Naive thymus-derived CD8-positive, alpha-beta T cell (primary cell): Measurements from ENCODE around the gene NOC4L. TPM values are rescaled to one million over a fixed set of nuclear protein-coding genes. Genes with fewer than 3 reads are reported as not detected.

Experiments
- ATAC-seq, 2 donors: fragments of 150-1000 bp; cut with Tn5 transposase in 1 of 2; sonication (Bioruptor Pico), chemical (Tn5 transposase) in 1 of 2; 1 replicate in 1 of 2; 2 replicates in 1 of 2; pipeline ENCODE4 v1.10.0; 2021; ENCODE audit warnings: mild to moderate bottlenecking in 2 of 2, moderate library complexity in 2 of 2
- POLR2A ChIA-PET: fragments of 350-600 bp; sonication (Branson Sonifier 250); formaldehyde crosslinking; loops from one replicate; lab custom pipeline; 2021; ENCODE audit warnings: antibody characterized with exemption; lab: Charles Lee
- DNase-seq, 10 donors: peaks; one replicate each; pipeline versions ENCODE4 v3.0.0 to v3.0.0-alpha.2; 2020 to 2022
- H3K27ac Mint-ChIP-seq, 10 donors: one replicate each; pipeline ENCODE4 v1.8.0; 2020 to 2022; ENCODE audit warnings: mild to moderate bottlenecking in 10 of 10, mixed read lengths in 10 of 10, moderate library complexity in 4 of 10, inconsistent platforms in 1 of 10
- H3K27me3 Mint-ChIP-seq, 5 donors: one replicate each; pipeline ENCODE4 v1.8.0; 2021 to 2022; ENCODE audit warnings: mixed read lengths in 5 of 5
- H3K36me3 Mint-ChIP-seq, 3 donors: one replicate each; pipeline ENCODE4 v1.8.0; 2020 to 2022; ENCODE audit warnings: mixed read lengths in 3 of 3, mild to moderate bottlenecking in 2 of 3, inconsistent platforms in 1 of 3
- H3K4me1 Mint-ChIP-seq, 4 donors: one replicate each; pipeline ENCODE4 v1.8.0; 2021 to 2022; ENCODE audit warnings: mixed read lengths in 4 of 4
- H3K4me3 Mint-ChIP-seq, 10 donors: one replicate each; pipeline ENCODE4 v1.8.0; 2020 to 2022; ENCODE audit warnings: mild to moderate bottlenecking in 10 of 10, mixed read lengths in 10 of 10, moderate library complexity in 6 of 10, inconsistent platforms in 1 of 10
- H3K9me3 Mint-ChIP-seq, 9 donors: one replicate each; pipeline ENCODE4 v1.8.0; 2020 to 2022; ENCODE audit warnings: mixed read lengths in 9 of 9, mild to moderate bottlenecking in 3 of 9, inconsistent platforms in 1 of 9, moderate library complexity in 1 of 9
- polyA plus RNA-seq, 3 donors: library from polyadenylated mRNA; unstranded; fragments of 300-500 nt; fragmentation: Illumina TruSeq; gene quantifications; one replicate each; pipeline ENCODE4 v1.2.3, GENCODE V29; 2021
- total RNA-seq, 8 experiments: library from RNA in 2 of 8; stranded (reverse) in 2 of 8; gene quantifications; one replicate each; pipeline ENCODE4 v1.2.3 and lab custom pipeline; 2021 to 2026

Gene NOC4L
- total and polyA plus RNA-seq, 5 experiments from 2014 or later, result 20.0 to 31.2 (median 23.5) TPM

DNA sequence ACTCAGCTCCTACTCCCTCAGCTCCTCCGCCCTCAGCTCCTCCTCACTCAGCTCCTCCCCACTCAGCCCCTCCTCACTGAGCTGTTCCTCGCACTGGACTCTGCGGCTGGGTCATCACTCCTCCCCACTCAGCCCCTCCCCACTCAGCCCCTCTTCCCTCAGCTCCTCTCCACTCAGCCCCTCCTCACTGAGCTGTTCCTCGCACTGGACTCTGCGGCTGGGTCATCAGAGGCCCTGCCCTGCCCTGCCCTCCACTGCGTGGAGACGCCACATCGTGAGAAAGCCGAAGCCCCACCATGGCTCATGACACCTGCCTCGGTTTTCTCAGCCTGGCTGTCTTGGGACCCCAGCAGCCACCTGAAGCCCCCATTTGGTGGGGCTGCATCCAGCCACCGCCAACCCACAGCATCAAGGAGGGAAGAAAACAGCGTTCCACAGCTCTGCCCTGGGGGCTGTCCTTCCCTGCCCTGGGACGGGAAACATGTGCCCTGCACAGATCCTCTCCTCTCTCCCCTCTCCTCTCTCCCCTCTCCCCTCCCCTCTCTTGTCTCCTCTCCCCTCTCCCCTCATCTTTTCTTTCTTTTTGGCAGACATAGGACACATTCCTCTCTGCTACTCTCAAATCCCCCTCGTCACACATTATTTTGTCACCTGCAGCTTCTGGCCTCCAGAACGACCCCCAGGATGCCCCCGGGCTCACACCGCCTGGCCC, 17.7 kb downstream of the NOC4L start:
- Mint-ChIP-seq H3K27ac (peak overlapping the region in 1 of 10 donors; percentile 82), H3K4me1 (peaks cover 8 to 28% (median 18%) of the 10 kb centered on the region in 4 donors), H3K9me3 (peaks cover 0 to 12% (median 0%) of the 10 kb centered on the region in 9 donors), H3K27me3 (peaks cover 0 to 3% (median 2%) of the 10 kb centered on the region in 5 donors), H3K4me3 (peak overlapping the region in 3 of 10 donors; percentile 31 to 69 (median 51)), H3K36me3 (no peaks in the 10 kb centered on the region)
- DNase-seq, result peak in 1 of 10 donors; percentile 41
- ATAC-seq, result peak in 1 of 2 donors; percentile 2
- POLR2A ChIA-PET, result interaction anchor here (1.0 to 5.0 kb wide), 4 partner anchors 12 to 28 kb away, joined by 3 to 26 read pairs (median 4); no protein-coding TSS in a partner anchor

DNA sequence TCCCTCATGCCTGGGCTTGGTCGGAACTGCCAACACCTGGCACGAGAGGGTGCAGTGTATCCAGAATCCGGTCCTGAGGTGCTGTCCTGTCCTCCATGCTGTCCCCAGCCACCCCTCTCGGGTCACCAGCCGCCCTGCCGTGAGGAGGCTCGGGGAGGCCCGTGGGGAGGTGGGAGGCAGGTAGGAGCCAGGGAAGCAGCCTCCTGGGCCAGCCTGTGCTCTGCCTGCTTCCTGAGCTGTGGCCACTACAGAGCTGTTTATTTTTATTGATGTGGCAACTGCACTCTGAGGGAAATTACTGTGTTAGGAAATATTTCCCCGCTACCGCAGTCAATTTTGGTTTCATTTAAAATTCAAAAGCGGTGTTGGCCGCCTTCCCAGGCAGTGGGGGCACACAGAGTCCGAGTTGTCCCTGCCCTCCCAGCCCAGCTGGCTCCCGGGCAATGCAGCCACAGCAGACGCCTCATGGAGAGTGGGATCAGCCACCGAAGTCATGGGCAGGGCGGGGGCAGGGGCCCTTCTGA, 18.3 kb downstream of the NOC4L start:
- Mint-ChIP-seq H3K9me3 (peaks cover 0 to 15% (median 0%) of the 10 kb centered on the region in 9 donors), H3K36me3 (no peaks in the 10 kb centered on the region), H3K27ac (peak overlapping the region in 1 of 10 donors; percentile 82), H3K27me3 (peaks cover 0 to 4% (median 2%) of the 10 kb centered on the region in 5 donors), H3K4me3 (peak overlapping the region in 6 of 10 donors; percentile 13 to 69 (median 37)), H3K4me1 (peaks cover 8 to 31% (median 20%) of the 10 kb centered on the region in 4 donors)
- POLR2A ChIA-PET, result interaction anchor here (1.2 to 5.0 kb wide), 5 partner anchors 12 to 27 kb away, joined by 3 to 26 read pairs (median 5); no protein-coding TSS in a partner anchor
- peak; percentile 79 to 92 for ATAC-seq
- DNase-seq, result peak in 6 of 10 donors; percentile 4 to 60 (median 38)

DNA sequence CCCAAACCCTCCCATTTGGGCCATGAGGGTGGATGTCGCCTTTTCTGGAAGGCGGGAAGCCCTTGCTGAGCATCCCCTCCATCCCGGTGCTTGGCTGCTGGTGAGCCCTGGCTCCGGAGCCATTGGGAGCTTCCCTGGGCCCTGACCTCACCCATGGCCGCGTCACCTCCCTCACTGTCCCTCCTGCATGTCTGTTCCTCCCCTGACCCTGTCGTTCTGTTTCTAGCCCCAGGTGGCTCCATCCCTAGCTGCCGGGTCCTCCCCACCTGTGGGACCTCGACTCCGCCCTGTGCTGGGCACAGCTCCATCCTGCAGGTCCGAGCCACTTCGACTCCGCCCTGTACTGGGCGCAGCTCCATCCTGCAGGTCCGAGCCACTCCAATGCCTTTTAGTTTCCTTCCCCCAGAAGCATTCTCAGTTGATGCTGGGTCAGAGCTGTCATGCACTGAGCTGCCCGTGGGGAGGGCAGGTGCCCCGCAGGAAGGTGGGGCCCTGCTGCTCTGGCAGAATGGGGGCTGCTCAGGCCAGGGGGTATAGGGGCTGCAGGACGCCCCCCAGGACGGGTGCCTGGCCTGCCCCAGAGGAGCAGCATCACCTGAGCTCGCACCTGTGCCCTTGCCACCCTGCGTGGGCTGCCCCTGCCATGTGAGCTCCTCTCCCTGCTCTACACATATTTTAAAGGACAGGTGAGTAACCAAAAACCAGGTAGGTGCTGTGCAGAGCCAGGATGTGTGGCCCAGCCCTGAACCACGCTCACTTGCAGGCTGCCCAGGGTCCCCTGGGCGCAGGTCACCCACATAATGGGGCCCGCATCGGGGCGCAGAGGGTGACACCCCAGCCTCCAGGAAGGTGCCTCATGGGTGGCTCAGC, 19.0 kb downstream of the NOC4L start:
- H3K9me3 Mint-ChIP-seq, result peaks cover 0 to 15% (median 0%) of the 10 kb centered on the region in 9 donors
- peak in 2 of 10 donors; percentile 5 to 61 for DNase-seq
- POLR2A ChIA-PET, result interaction anchor here (1.2 to 5.0 kb wide), 5 partner anchors 11 to 27 kb away, joined by 3 to 26 read pairs (median 5); no protein-coding TSS in a partner anchor
- H3K27ac Mint-ChIP-seq, result peak overlapping the region in 2 of 10 donors; percentile 24 to 62
- peak overlapping the region in 7 of 10 donors; percentile 33 to 75 (median 58) for H3K4me3 Mint-ChIP-seq
- H3K4me1 Mint-ChIP-seq, result peaks cover 8 to 36% (median 23%) of the 10 kb centered on the region in 4 donors
- peaks cover 0 to 4% (median 2%) of the 10 kb centered on the region in 5 donors for H3K27me3 Mint-ChIP-seq
- H3K36me3 Mint-ChIP-seq, result no peaks in the 10 kb centered on the region
- ATAC-seq, result peak in 1 of 2 donors; percentile 26

DNA sequence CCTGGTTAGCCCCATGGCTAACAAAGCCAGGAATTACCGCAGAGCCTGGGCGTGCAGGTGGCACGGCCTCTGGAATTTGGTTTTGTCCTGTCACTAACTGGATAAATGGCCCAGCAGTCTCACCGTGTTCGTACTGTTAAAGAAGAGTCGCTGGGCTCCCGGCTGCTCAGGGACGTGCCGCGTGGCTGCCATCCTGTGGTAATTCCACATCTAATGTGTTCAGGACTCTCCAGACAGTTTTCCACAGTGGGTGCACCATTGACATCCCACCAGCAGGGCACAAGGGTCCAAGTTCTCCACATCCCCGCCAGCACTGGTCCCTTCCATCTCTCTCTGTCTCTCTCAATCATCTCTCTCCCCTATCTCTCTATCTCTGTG, 19.6 kb downstream of the NOC4L start:
- peaks cover 0 to 4% (median 2%) of the 10 kb centered on the region in 5 donors for H3K27me3 Mint-ChIP-seq
- H3K36me3 Mint-ChIP-seq, result no peaks in the 10 kb centered on the region
- H3K4me3 Mint-ChIP-seq, result peak overlapping the region; percentile 0 to 59 (median 23)
- peaks cover 0 to 15% (median 0%) of the 10 kb centered on the region in 9 donors for H3K9me3 Mint-ChIP-seq
- peak in 2 of 10 donors; percentile 3 to 44 for DNase-seq
- peaks cover 8 to 36% (median 23%) of the 10 kb centered on the region in 4 donors for H3K4me1 Mint-ChIP-seq
- H3K27ac Mint-ChIP-seq, result peak overlapping the region in 1 of 10 donors; percentile 2
- peak in 1 of 2 donors; percentile 10 for ATAC-seq
- POLR2A ChIA-PET, result interaction anchor here (1.2 to 5.0 kb wide), 3 partner anchors 15 to 26 kb away, joined by 5 to 26 read pairs (median 8); no protein-coding TSS in a partner anchor

DNA sequence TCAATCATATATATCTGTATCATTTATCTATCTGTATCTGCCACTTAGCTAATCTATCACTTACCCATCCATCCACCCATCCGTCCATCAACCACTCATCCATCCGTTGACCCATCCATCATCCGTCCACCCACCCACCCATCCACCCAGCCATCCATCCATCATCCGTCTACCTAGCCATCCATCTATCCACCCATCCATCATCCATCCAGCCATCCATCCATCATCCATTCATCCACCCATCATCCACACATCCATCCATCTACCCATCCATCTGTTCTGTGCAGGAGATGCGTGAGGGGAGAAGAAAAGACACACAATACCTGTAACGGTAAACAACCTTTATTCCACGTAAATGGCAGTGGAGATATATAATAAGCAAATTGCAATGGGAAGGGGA, 20.2 kb downstream of the NOC4L start:
- ATAC-seq, result no peak
- peak overlapping the region in 5 of 10 donors; percentile 24 to 59 (median 39) for H3K4me3 Mint-ChIP-seq
- H3K36me3 Mint-ChIP-seq, result no peaks in the 10 kb centered on the region
- peaks cover 0 to 4% (median 2%) of the 10 kb centered on the region in 5 donors for H3K27me3 Mint-ChIP-seq
- POLR2A ChIA-PET, result interaction anchor here (5.0 kb wide), 1 partner anchor 25 kb away, joined by 26 read pairs; no protein-coding TSS in a partner anchor
- no peak for DNase-seq
- peaks cover 0 to 15% (median 0%) of the 10 kb centered on the region in 9 donors for H3K9me3 Mint-ChIP-seq
- peaks cover 8 to 36% (median 23%) of the 10 kb centered on the region in 4 donors for H3K4me1 Mint-ChIP-seq
- H3K27ac Mint-ChIP-seq, result peak overlapping the region in 1 of 10 donors; percentile 2

DNA sequence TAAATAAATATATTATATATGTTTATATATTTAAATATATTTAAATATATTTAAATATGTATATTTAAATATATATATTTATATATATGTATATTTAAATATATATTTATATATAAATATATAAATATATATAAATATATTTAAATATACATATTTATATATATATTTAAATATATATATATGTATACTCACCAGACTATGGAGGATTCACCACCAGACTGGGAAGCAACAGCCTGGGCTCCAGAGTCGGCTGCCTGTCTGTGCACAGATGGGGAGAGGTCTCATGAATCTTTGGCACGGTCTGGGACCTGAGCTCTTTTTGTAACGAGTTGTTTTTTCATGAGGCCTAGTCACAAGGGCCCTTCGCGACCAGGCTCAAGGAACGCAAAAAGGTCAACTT, 21.3 kb downstream of the NOC4L start:
- Mint-ChIP-seq H3K27me3 (peaks cover 0 to 6% (median 2%) of the 10 kb centered on the region in 5 donors), H3K9me3 (peaks cover 0 to 15% (median 0%) of the 10 kb centered on the region in 9 donors), H3K4me1 (peaks cover 8 to 34% (median 23%) of the 10 kb centered on the region in 4 donors), H3K27ac (no peak overlapping the region), H3K4me3 (no peak overlapping the region), H3K36me3 (no peaks in the 10 kb centered on the region)
- ATAC-seq (no peak), DNase-seq (peak in 1 of 10 donors; percentile 21)
- POLR2A ChIA-PET, result no interaction called here

DNA sequence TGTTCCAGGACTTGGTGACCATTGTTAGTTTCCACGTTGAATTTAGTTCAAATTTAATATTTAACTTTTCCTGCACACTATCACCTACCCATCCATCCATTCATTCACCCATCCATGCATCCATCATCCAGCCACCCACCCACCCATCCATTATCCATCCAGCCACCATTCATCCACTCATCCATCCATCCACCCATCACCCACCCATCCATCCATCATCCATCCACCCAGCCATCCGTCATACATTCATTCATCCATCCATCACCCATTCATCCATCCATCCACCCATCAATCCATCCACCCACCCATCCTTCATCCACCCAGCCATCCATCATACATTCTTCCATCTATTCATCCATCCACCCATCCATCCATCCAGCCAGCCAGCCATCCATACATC, 21.8 kb downstream of the NOC4L start:
- peaks cover 0 to 15% (median 0%) of the 10 kb centered on the region in 9 donors for H3K9me3 Mint-ChIP-seq
- peaks cover 0 to 6% (median 2%) of the 10 kb centered on the region in 5 donors for H3K27me3 Mint-ChIP-seq
- no peak overlapping the region for H3K27ac Mint-ChIP-seq
- H3K4me3 Mint-ChIP-seq, result no peak overlapping the region
- peak in 1 of 10 donors; percentile 36 for DNase-seq
- H3K36me3 Mint-ChIP-seq, result no peaks in the 10 kb centered on the region
- peaks cover 8 to 34% (median 23%) of the 10 kb centered on the region in 4 donors for H3K4me1 Mint-ChIP-seq
- no peak for ATAC-seq
- POLR2A ChIA-PET, result no interaction called here

DNA sequence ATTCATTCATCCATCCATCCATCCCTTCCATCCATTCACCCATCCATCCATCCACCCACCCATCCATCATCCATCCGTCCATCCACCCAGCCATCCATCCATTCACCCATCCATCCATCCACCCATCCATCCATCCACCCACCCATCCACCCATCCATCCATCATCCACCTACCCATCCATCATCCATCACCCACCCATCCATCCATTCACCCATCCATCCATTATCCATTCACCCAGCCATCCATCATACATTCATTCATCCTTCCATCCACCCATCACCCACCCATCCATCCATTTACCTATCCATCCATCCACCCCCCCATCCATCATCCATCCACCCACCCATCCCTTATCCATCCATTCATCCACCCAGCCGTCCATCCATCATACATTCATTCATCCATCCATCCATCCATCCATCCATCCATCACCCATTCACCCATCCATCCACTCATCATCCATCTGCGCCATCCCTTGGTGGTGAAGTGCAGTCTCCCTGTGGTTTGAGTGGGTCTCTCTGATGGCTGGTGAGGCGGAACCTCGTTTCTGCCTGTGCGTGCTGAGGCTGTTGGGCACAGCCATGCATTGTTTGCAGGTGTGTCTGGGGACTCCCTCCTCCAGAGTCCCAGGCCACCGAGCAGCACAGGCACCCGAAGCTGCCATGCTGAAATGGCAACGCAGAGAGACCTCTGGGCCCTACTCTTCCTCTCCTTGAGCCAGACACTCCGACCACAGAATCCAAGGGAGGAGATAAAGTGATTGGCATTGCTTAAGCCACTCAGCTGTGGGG, 22.7 kb downstream of the NOC4L start:
- Mint-ChIP-seq H3K27me3 (peaks cover 0 to 9% (median 2%) of the 10 kb centered on the region in 5 donors), H3K9me3 (peaks cover 0 to 15% (median 0%) of the 10 kb centered on the region in 9 donors), H3K36me3 (no peaks in the 10 kb centered on the region), H3K4me3 (peak overlapping the region in 1 of 10 donors; percentile 29), H3K4me1 (peaks cover 8 to 32% (median 23%) of the 10 kb centered on the region in 4 donors), H3K27ac (peak overlapping the region in 2 of 10 donors; percentile 15 to 53)
- POLR2A ChIA-PET, result interaction anchor here (1.4 to 1.7 kb wide), 2 partner anchors 19 to 22 kb away, joined by 5 to 6 read pairs; no protein-coding TSS in a partner anchor
- no peak for ATAC-seq
- DNase-seq, result peak in 1 of 10 donors; percentile 24

DNA sequence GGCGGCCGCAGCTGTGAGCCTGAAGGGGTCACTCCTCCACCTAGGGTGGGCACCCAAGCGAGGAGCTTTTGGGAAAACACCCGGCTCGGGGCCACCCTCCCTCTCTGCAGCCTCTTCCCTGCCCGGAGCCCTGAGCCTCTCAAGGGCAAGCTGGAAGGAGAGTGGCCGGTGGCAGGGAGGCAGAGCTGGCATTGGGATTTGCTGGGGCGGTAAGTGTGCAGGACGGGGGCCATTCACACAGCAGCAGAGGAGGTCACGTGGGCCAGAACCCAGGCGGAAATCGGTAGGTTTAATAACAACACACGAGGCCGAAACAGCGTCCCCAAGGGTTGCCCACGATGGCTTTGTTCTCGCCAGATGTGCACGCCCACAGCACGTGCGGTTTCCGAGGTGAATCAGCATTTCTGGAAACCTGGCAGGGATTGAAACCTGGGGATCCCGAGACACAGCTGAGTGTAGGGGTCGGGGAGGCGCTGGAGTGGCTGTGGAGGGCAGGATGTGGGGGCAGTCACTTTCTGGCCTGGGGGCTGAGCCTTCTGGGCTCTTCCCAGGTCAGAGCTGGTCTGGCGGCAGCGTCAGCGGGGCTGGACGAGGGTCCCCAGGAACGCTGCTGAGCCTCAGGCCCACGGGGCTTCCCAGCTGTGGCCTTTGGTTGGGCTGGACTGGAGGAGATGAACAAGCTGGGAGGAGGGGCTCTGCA, 23.5 kb downstream of the NOC4L start:
- no peak overlapping the region for H3K27ac Mint-ChIP-seq
- peak in 2 of 10 donors; percentile 2 to 58 for DNase-seq
- peaks cover 8 to 27% (median 21%) of the 10 kb centered on the region in 4 donors for H3K4me1 Mint-ChIP-seq
- peak overlapping the region in 3 of 10 donors; percentile 20 to 33 (median 29) for H3K4me3 Mint-ChIP-seq
- H3K27me3 Mint-ChIP-seq, result peaks cover 0 to 9% (median 2%) of the 10 kb centered on the region in 5 donors
- POLR2A ChIA-PET, result interaction anchor here (1.4 to 1.7 kb wide), 2 partner anchors 18 to 22 kb away, joined by 5 to 6 read pairs; no protein-coding TSS in a partner anchor
- peaks cover 0 to 15% (median 0%) of the 10 kb centered on the region in 9 donors for H3K9me3 Mint-ChIP-seq
- no peaks in the 10 kb centered on the region for H3K36me3 Mint-ChIP-seq
- no peak for ATAC-seq

DNA sequence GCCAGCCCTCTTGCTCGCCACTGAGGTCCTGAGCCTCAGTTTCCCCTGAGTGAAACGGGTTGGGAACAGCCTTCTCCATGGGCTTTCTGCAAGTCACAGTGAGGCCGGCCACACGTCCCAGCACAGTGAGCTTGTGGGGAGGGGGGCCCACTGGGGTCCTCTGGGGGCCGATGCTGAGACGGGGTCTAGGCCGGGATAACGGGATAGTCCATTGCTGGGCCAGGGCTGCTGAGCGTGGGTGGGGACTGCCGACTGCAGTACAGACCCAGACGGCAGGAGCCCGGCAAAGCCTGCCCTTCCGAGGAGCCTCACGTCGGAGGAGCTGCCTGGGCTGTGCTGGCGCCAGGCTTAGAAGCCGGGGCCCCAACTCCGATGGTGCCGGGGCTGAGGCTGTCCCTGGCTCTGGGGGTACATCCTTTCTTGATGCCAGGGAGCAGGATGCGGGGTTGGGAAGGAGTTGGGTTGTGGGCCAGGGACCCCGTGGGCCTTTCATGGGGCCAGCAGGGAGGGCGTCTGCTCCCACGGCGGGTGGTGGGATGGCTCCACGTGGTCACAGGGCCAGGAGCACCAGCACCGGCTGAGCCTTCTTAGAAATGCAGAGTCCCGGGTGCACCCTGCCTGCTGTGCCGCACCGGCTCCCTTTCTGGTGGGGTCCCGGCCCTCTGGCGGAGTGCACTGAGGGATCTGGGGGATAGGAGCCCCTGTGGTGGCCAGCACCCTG, 24.2 kb downstream of the NOC4L start:
- Mint-ChIP-seq H3K27me3 (peaks cover 0 to 16% (median 2%) of the 10 kb centered on the region in 5 donors), H3K9me3 (peaks cover 0 to 15% (median 0%) of the 10 kb centered on the region in 9 donors), H3K4me1 (peaks cover 11 to 28% (median 22%) of the 10 kb centered on the region in 4 donors), H3K36me3 (no peaks in the 10 kb centered on the region), H3K4me3 (no peak overlapping the region), H3K27ac (no peak overlapping the region)
- DNase-seq (peak in 2 of 10 donors; percentile 4 to 45), ATAC-seq (no peak)
- POLR2A ChIA-PET, result interaction anchor here (1.4 to 1.7 kb wide), 2 partner anchors 18 to 21 kb away, joined by 5 to 6 read pairs; no protein-coding TSS in a partner anchor
